Activated naive CD4-positive, alpha-beta T cell treated with anti-CD3 and anti-CD28 coated beads, Interleukin-2, amount 50 U/mL, for 16 hours (primary cell): ENCODE measurements around the gene PANX3.

ENCODE experiments used
- DNase-seq: peaks from one replicate; pipeline ENCODE4 v3.0.0-alpha.2; 2020

Gene PANX3

GRCh38 chr11:124618863-124619262 is 7.6 kb downstream of the PANX3 start:
- DNase-seq: no peak

DNA sequence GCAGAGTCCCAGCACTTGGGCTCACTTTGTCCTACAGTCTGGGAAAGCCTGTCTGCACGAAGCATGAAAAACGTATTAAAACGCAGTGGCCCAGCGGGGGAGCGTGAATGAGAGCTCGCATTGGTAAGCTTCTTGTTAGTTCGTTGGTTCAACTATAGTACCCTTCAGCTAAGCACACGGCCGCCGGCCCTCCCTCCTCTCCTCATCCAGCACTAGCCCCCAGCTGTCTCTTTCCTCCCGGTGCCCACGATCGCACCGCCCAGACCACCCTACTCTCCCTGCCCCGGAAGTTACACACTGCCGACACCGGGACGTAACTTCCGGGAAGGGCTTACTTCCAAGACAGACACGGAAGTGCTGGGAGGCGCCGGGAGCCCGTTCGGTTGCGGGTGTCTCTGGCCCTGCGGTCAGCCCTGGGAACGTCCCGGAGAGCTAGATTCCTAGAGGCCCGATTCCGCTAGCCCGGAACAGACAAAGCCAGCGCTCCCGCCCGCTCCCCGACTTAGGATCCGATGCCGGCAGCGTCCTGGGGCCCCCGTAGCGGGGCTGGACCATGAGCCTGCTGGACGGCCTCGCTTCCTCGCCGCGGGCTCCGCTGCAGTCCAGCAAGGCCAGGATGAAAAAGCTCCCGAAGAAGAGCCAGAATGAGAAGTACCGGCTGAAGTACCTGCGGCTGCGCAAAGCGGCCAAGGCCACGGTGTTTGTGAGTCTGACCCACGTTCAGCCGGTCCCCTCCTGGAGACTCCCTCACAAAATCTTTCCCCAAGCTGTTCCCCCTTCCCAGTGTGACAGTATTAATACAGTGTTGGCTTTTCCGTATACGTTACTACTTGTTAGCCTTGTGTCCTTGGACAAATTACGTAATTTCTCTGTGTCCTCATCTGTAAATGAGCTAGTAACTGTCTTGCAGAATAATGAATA is 11.6 kb downstream of the PANX3 start, which contains the start of gene TBRG1:
TSS of gene TBRG1 (plus strand) at position 334 of the 921 bp plus-strand sequence. CDS start at position 554, 220 bp downstream.
- peak; percentile 80 for DNase-seq

GRCh38 chr11:124623861-124624525 is 12.8 kb downstream of the PANX3 start:
- DNase-seq: no peak

- DNase-seq: no peak
Measured at GRCh38 chr11:124625504-124626168, 14.4 kb downstream of the PANX3 start.

GRCh38 chr11:124627546-124627945 is 16.3 kb downstream of the PANX3 start:
- DNase-seq: no peak

DNA sequence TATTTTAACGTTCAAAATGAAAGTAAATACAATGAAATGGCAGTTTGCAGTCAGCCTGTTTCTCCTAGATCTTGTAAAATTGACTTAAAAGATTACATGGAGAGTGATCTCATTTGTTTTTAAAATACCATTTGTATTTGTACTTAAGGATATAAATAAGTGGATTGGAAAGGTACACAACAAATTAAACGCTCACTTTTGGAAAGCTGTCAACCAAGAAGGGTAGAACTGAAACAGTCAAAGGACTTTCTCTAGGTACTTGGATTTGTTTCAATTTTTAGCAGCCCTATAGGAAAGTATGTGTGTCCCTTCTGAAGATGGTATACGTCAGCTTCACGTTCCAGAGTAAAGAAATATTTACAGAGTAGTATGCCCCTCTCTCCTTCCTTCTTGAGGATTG is 18.7 kb downstream of the PANX3 start:
- DNase-seq: no peak

DNA sequence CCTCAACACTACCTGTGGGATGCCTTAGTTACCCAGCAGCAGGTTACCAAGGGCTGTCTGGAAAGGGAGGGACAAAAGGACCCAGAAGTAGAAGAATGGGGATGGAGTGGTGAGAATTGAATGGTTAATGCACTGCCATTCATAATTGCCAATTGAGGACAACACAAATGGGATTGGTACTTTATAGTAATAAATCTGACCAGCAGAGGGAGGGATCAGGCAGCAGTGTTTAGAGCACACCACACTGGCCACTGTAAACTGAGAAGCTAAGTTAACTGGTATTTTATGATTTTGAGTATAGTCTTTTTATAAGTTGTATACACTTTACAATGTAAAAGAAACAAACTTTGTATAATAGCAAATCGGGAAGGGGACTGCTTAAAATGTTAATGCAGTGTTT is 22.1 kb downstream of the PANX3 start:
- no peak for DNase-seq

DNA sequence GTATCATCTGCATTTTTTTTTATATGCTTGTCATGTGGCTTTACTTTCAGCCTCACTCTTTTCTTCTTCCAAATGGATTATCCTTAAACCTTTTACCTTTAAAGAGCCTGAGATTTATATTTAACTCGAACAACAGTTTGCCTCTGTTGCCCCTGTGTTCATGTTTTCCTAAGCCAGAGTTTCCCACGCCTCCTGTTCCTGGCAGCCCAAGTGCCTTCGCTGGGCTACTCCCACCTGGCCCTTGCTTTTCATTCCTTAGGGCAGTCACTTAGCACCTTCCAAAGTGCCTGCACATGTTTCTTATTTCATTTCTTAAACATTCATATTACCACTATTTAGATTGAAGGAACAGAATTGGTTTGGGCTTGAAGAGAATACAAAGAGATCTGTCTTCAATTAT is 24.7 kb downstream of the PANX3 start:
- no peak for DNase-seq

DNA sequence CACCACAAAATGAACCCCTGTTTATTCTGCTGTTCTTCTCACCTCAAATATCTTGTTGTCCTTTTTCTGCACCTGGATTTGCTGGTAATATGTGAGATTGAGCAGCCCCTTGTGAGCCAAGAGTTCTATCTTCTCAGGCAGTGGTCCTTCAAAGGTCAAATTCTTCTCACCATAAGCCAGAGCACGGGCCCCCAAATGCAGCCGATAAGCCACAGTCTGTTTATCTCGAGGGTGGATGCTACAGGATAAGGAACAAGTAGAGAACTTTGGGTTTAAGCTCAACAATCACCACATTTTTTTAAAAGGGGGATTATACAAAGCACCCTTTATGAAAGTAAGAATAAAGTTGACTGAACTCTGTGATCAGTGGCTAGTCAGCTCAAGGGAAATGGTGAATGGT is 27.3 kb downstream of the PANX3 start:
- DNase-seq: no peak

DNA sequence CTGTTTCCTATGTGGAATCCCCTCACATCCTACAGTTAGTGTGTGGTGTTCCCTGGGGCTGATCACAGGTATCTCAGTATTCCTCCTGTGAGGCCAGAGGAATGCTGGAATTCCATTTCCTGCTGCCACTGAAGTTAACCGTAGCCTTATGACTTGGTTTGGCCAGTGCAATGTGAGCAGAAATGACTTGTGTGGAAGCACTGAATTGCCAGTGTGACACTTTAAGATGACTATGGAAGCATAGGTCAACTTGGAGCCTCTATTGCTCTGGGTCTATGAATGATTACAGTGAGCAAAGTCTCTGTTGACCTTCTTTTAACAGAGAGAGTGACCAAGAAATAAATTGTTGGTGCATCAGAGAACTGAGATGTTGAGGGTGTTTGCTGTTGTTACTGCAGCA is 28.0 kb downstream of the PANX3 start:
- DNase-seq: no peak

- no peak for DNase-seq
Measured at GRCh38 chr11:124640666-124641065, 29.4 kb downstream of the PANX3 start.

DNA sequence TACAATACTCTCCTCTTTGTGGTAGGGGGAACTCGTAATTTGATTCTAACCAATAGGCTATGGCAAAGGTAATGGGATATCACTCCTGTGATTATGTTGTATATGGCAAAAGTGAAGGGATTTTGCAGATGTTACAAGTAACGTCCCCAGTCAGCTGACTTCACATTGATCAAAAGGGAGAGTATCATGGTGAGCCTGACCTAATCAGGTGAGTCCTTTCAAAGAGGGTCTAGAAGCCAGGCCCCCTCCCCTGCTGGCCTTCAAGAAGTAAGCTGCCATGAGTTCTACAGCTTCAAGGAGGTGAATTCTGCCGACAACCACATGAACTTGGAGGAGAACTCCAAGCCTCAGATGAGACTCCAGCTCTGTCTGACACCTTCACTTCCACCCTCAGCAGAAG is 31.4 kb downstream of the PANX3 start:
- DNase-seq: no peak

DNA sequence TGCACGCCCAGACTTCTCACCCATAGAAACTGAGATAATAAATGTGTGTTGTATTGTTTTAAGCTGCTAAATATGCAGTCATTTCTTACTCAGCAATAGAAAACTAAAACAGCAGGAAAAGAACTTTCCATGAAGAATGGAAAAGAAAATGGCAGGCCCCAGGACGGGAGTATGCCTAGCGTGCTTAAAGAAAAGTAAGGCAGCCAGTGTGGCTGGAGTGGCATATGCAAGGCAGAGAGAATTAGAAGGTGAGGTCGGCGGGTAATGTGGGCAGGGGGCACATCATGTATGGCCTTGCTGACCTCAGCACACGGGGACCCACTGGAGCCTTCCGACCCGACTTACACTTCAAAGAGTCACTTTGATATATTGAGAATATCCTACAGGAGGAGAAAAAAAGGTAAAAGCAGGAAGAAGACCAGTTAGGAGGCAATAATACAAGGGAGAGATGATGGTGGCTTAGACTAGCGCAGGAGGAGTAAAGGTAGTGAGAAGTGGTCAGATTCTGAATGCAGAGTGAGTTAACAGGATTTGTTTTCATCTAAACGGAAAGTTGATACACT is 31.9 kb downstream of the PANX3 start:
- DNase-seq: no peak

GRCh38 chr11:124643605-124644425 is 32.6 kb downstream of the PANX3 start:
- no peak for DNase-seq

- DNase-seq: no peak
Measured at GRCh38 chr11:124644426-124645280, 33.4 kb downstream of the PANX3 start.

DNA sequence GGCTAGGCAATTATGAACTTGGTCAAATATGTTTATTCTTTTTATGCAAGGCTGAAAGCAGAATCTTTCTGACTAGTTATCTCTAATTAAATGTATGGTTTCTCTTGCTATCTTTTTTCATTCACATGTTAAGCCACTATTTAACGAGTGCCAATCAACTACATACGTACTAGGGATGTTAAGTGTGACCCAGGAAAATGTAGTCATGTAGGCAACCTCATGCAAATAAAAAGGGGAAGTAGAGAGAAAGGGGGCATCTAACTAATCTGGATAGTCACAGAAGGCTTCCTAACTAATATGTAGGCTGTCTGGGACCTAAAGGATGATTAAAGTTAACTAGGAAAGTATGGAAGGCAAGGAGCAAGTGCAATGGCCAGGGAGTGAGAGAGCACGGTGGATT is 34.9 kb downstream of the PANX3 start:
- no peak for DNase-seq

DNA sequence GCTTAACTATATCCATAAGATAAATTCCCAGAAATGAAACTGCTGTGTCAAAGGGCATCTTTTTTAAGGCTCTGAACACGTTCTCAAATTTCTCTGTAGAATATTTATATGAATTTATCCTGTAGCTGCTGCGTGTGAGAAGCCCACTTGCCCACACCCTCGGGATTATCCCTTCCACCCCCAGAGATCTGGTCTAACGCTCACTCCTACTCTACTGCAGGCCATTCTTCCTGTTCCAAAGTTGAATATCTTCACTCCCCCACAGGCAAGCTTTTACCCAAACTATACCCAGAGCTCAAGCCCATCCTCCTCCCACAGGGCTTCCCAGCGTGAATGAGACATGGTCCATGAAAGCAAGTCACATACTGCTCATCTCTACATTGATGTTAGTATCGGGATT is 37.4 kb downstream of the PANX3 start:
- DNase-seq: no peak

GRCh38 chr11:124656774-124657630 is 45.8 kb downstream of the PANX3 start:
- DNase-seq: no peak

- no peak for DNase-seq
Measured at GRCh38 chr11:124657904-124658303, 46.7 kb downstream of the PANX3 start.

GRCh38 chr11:124658501-124658900 is 47.3 kb downstream of the PANX3 start:
- DNase-seq: no peak
